ENCODE measurements around the gene KIAA1217.
"Not testable (repeated sequence)": the region's sequence is repeated elsewhere in the genome, so short reads cannot be mapped to it uniquely, and the experiment has no call there.

Gene KIAA1217

DNA sequence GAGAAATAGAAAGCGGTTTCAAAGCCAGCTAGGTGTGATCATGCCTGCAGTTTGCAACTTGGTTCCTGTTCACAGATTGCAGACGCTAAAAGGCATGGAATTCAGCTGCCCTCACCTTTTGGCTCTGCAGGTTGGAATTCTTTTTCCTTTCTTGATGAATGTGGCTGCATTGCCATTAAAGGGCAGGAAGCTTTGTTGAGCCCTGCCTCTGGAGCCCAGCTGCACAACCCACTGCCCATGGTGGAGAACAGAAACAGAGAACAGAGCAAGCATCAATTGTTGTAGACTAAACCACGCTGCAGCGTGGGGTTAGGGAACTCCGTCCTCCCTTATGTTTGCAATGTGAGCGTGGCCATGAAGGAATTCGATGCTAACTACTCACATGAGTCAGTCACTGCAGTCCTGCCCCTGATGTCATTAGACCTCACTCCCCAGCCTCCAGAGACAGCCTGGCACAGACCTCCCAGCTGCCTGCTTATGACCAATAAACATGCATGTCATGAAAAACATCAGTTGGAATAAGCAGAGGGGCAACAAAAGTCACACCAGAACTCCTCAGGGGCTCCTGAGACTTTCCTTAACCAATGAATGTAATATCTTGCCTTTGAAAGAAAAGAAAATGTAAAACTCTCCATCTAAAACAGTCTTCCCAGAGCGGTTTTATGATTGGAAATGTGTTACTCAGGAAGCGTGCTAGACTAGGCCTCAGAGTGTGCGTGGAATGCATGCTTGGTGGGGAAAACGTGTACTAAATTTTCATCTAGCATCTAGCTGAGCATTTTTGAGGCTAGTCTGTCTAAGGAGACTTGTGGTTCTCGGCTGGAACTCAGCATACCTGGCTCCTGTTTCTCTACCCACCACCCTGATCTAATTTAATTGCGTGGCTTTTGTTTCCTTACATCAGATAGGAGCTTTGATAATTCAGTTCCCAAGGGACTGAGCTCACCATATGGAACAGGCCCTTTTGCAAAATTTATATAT, 232.2 kb downstream of the KIAA1217 start:
- DNase-seq (ENCODE audit: low read depth in 2 of 2) = no peak

DNA sequence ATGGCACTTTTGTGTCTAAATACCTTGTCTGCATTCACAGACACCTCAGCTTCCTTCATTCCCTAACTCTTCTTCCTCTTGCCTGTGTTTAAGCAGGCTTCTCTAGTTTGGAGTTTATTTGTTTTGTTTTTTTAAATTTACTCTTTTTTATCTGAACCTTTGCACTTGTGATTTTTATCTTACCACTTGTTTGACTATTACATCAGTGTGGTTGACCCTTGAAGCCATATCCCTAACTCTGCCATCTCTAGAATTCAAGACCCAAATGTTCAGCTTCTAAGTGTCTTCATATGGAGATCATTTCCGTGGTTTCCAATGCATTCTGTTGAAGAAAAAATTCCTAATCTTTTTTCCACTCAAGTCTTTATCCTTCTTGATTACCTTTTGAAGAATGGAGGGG, 233.3 kb downstream of the KIAA1217 start:
- DNase-seq (ENCODE audit: low read depth in 2 of 2) = no peak

DNA sequence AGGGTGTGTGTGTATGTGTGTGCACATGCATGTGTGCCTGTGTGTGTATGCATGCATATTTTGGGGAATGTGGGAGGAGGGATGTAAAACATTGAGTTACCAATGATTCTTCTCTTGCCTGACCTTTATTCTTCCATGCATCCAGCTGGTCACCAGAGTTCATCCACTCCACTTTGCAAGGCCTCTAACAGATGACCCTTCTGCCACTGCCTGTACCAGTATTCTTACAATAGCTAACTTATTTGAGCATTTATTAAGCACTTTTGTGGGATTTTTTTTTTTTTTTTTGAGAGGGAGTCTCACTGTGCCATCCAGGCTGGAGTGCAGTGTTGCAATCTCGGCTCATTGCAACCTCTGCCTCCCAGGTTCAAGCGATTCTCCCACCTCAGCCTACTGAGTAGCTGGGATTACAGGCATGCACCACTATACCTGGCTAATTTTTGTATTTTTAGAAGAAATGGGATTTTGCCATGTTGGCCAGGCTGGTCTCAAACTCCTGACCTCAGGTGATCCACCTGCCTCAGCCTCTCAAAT, 233.8 kb downstream of the KIAA1217 start:
- DNase-seq (ENCODE audit: low read depth in 2 of 2) = not testable (repeated sequence)

DNA sequence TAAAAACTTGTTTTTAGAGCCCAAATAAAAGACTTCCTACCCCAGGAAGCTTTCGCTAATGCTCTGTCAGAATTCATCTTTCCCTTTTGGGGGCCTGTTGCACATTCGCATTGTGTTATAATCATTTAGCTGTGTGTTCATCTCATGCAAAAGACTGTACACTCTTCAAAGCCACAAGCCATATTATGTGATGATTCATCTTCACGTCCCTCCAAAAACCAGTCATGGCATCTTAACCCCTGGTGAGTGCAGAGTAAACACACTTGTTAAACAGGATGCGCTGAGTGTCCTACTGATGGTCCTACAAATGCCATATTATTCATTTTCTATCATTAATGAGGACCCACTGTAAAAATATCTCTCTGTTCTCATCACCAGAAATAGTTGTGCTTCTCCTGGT, 235.4 kb downstream of the KIAA1217 start:
- no peak for DNase-seq (ENCODE audit: low read depth in 2 of 2)

DNA sequence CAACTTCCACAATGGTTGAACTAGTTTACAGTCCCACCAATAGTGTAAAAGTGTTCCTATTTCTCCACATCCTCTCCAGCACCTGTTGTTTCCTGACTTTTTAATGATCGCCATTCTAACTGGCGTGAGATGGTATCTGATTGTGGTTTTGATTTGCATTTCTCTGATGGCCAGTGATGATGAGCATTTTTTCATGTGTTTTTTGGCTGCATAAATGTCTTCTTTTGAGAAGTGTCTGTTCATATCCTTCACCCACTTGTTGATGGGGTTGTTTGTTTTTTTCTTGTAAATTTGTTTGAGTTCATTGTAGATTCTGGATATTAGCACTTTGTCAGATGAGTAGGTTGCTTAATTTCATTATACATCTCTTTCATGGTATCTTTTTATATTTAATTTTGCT, 237.0 kb downstream of the KIAA1217 start:
- not testable (repeated sequence) for DNase-seq (ENCODE audit: low read depth in 2 of 2)

DNA sequence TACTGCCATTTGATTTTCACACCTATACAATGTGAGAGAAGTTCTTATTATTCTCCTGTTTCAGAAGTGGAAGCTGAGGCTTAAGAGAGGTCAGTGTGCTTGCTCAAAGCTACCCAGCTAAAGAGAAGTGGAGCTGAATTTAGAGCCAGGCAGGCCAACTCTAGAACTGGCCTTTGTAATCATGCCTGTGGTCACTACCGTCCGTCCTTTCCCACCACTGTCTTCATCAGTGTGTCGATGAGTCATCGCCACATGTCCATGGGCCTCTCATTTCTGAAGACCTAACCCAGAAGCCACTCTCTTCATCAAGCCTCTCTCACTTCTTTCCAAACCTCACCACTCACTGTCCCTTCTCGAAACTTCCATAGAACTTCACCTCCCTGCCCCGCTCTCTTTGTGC, 237.8 kb downstream of the KIAA1217 start:
- no peak for DNase-seq (ENCODE audit: low read depth in 2 of 2)

DNA sequence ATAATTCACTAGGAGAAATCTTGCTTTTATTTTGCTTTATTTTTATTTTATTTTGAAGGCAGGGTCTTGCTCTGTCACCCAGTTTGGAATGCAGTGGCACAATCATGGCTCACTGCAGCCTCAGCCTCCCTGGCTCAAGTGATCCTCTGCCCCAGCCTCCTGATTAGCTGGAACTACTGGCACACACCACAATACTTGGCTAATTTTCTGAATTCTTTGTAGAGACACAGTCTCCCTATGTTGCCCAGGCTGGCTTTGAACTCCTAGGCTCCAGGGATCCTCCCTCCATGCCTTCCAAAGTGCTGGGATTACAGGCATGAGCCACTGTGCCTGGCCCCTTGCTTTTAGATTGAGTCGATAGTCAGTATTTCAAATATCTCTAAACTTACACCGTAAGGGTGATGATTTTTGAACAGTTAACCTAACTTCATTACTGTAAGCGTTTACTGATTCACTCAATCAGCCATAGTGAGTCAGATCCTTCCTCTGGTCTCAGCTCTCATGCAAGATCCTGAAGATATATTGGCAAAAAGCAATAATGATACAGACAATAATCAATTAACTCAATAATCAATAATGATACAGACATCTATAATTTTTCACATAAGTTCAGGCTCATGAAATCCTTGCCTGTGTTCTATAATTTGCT, 239.5 kb downstream of the KIAA1217 start:
- no peak for DNase-seq (ENCODE audit: low read depth in 2 of 2)

DNA sequence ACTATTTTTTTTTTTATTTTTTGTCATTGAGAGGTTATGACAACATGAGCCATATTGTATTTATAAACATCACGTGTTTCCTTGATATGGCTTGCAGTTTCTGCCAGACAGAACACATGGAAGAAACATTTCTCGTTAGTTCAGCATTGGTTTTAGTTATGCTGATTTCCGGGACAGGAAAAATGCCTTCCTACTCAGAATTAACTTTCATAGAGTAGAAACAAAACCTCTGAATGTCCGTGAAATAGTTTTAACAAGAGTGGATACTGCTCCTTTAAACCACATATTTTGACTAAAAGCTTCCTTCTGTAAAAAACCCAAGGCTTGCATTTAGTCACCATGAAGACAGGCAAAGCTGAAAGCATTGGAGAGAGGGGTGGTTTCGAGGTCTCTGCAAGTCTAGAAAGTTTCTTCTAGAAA, 240.4 kb downstream of the KIAA1217 start:
- DNase-seq (ENCODE audit: low read depth in 2 of 2) = no peak

DNA sequence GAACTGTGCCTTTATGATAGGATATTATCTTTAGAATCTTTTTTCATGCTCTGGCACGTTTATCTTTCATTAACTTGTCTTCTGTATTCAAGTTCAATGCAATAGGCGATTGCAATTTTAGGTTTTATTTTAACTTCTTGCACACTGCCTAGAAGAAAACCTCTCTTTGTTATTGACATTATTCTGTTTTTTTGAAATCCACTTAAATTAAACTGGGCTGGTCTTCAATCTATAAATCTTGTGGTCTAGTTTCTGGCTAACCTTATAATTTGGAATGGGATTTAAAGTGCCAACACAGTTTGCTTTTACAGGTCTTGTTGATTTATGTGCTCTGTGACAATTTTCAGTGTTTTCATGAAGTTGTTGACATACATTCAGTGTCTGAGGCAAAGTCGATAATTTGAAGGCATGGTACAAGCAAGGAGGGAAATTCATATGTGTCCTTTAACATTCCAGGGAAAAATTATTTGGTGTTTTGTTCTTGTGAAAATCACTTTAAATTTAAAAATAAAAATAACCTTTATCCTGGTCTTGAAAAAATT, 240.9 kb downstream of the KIAA1217 start:
- no peak for DNase-seq (ENCODE audit: low read depth in 2 of 2)

DNA sequence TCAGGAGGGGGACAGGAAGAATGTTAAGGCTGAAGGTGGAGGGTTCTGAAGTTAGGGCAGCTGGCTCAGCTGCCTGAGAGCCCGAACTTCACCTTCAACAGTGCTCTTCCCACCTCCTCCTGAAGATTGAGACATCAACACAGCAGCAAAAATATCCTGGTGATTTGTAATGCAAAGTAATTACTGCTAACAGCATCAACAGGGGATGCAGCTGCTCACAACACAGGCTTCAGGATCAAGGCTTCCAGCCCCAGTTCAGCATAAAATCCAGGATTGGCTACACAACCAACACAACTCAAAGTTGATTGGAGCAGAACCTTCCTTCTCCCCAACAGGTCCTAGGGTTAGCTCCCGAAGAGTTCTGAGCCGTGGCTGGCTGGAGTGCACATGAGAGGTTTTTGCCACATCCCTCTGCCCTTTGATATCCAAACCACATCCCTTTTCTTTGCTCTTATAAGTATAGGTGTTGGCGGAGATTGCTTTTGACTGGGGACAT, 242.4 kb downstream of the KIAA1217 start:
- no peak for DNase-seq (ENCODE audit: low read depth in 2 of 2)

DNA sequence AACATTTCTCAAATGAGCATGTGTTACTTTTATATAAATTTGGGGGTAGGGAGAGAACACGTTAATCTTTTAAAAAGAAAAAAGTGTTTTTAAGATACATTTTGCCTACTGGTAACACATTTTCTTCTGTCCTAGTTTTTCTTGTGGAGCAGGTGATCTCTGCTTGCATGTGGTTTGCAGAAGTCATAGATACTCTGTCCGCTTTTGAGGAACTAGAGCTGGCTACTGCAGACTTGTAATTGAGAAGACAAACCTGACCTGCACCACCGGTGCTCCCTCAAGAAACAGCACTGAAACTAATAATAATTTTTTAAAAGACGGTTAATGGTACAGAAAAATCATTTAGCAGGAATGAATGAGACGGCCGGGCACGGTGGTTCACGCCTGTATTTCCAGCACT, 243.1 kb downstream of the KIAA1217 start:
- DNase-seq (ENCODE audit: low read depth in 2 of 2) = no peak

DNA sequence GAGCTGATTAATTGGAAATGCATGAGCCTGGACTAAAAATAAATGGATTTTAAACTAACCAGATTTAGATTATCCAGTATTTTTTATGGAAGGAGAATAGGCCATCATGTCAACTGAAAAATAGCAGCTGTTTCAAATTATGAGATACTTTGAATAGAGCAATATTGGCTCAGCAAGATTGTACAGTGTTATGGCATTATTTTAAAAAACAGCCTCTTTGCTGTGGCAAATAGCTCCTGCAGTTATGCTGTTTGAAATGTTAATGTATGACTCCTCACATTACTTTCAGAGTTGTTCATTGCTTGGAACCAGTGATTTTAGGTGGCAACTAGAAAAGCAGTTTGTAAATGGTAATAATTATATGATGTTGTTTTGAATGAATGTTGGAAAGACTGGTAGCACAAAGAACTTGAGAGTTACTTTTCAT, 244.5 kb downstream of the KIAA1217 start:
- DNase-seq (ENCODE audit: low read depth in 2 of 2) = no peak

DNA sequence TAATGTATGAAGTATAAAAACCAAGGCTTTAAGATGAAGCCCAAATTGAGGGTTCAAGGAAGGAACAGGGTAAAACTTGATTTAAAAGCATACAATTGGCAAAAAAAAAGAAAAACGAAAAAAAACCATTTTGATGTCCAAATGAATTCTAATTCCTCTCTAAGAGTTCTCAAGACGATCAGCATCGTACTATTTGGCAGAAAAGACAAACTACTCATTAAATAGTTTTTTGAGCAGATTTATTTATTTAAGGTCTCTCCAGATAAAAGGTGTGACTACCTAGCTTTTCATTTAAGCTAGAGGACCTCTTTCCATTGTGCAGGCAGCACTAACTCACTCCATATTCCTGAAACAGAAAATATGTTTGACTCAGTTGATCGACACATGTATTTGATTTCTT, 245.0 kb downstream of the KIAA1217 start:
- DNase-seq (ENCODE audit: low read depth in 2 of 2) = no peak

DNA sequence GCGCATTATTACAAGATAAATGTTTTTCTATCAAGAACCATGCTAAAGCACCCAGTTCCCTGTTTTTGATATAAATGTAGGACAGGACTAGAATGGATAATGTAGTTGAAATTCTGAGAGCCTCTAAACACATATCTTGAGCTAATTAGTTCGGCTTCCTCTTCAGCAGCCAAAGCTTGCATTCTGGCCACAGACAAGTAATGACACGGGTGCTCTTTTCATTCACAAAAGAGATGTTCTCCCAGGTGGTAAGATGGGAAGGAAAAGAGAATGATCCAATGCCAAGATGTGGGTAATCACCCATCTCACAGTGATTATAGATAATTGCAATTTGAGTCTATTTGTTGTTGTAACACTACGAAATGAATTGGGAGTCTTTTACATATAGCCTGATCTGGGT, 246.5 kb downstream of the KIAA1217 start:
- DNase-seq (ENCODE audit: low read depth in 2 of 2) = no peak

DNA sequence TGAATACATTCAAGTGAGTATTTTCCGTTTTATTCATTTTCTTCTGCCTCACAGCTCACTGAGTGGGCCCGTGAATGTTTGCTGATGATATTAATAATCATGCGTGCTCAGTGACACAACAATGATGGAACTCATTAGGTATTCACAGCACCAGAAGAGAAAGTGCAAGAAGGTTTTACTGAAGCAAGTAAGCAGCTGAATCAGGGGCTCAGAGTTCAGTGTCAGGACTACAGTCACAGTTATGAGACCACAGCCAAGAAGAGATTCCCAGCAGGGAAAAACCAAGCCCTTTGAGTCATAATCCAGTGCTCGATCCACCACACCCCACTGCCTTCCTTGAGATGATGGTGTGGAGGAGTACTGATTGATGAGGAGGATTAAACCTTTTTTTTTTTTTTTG, 247.4 kb downstream of the KIAA1217 start:
- DNase-seq (ENCODE audit: low read depth in 2 of 2) = no peak

DNA sequence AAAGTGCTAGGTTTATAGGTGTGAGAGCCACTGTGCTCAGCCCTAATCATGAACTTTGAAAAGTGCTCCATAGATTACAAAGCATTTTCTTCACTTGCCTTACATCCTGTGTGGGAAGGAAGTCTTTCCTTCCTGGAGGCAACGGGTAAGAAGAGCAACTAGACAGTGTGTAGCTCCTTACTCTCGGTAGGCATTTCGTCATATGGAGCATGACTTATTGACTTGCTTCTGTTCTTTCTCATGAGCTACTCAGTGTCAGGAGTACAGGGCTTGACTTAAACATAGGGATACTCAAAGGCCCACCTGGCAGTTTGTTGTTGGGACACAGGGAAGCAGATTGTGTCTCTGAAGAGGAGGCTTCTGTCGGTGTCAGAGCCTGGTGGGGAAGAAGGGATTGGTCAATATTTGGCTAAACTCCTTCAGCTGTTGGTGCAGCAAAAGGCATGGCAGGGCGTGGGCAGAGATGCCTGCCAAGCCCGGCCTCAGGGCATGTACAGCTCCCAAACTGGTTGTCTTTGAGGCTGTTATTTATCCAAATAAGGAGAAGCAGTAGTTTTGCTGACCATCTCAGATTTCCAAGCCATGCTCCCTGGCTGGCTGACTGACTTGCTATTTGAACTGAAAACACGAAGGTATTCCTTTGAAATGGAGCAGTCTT, 248.9 kb downstream of the KIAA1217 start:
- DNase-seq (ENCODE audit: low read depth in 2 of 2) = no peak

DNA sequence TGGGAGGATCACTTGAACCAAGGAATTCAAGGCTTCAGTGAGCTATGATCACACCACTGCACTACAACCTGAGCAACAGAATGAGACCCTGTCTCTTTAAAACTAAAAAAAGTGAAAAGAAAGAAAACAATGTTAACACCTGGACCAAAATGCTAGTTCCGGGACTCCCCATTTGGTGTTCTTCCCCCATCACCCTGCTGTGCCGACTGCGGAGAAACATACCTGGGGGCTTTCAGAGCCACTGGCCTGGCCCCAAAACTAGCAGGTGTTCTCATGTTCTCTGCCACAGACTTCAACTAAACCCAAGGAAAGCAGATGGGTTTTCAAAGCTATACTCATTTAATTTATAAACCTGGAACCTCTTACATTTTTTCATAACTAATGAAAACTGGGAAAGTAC, 250.9 kb downstream of the KIAA1217 start:
- DNase-seq (ENCODE audit: low read depth in 2 of 2) = no peak

DNA sequence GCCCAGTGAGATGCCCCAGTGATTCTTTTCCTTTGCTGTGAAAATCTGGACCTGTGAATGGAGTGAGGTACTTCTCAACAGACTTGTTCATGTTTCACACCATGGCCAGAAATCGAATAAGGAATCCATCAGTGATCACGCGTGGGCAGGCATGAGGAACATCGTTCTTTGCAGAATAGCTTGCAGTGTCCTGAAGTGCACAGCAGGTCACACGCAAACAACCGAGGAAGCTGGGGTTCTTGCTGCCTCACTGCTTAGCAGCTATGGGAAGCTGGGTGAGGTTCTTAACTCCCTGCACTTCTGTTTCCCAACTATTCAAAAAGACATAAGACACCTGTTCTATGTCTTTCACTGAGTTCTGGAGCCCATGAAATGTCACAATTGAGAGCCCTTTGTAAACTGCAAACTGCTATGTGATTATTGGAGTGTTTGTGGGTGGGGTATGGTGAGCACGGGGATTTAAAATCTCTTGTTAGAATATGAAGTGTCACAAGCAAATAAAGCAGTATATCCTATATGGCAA, 253.4 kb downstream of the KIAA1217 start:
- no peak for DNase-seq (ENCODE audit: low read depth in 2 of 2)

DNA sequence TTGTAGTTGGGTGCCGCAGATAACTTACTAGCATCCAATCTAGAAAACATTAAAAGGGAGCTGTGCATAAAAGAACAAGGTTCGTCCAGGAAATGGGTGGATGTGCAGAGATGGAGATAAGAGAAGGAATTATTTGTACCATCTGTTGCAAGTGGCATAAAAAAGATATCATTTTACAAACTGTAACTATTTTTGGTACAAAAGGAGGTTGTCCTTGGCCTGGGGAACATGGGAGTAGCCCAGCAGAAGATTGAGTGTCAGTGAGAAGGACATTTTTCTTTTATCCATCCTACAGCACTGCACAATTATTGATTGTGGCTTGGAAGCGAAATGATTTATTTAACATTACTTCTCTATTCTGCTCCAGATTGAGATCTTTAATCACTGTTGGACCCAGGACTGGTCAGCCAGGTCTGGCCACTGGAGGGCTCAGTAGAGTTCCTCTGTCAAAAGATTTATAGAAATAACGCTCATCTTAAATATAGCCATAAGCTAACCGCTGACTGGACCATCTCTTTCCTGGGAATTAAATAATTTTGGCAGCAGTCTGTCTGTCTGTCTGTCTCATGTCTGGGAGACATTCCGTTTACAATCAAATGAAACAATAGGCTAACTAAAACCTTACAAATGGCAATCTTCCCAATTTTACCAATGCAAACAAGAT, 254.1 kb downstream of the KIAA1217 start:
- DNase-seq (ENCODE audit: low read depth in 2 of 2) = no peak

DNA sequence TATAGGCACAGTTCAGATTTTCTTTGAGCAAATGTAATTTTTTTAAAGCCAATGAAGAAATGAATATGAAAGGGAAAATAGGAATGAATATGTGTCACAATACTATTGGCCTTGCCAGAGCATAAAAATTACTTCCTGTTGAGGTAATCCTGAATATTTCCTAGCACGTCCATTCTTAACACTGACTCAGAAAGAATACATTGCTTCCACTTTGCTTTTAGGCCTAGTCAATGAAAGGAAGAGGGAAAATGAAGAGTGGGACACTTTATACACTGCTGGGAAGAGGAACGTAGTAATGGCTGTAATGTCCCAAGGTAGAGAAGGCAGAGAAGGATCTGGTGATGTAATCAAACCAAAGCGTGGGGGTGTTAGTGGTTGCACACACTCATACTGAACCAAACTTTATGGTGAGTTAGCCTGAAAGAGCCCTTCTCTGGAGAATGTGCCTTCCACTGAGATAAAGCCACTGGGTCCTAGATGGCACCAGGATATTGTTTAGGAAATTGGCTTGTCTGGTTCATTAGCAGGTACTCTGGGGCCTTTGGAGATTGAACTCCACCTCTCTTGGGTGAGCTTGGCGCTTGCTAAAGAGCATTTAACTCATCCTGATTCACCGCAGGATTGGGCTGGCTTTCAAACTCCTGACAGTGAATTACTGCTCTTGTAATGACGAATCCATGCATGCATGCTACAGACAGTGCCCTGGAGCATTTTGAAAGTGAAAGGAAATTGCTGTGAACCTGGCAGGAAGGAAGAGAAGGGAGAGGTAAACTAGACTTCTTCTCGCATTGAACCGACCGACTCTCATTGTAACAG, 254.9 kb downstream of the KIAA1217 start:
- DNase-seq (ENCODE audit: low read depth in 2 of 2) = peak in 1 of 2 experiments; percentile 7
